ENCODE results near the gene AOAH. TPM values are rescaled to one million over a fixed set of nuclear protein-coding genes. Genes with fewer than 3 reads are reported as not detected.

The AOAH gene
- total and polyA plus RNA-seq, 9 of the 15 experiments (the other 6 are each of a cell fraction or from before 2014, with no cell fraction given), result not detected

DNA sequence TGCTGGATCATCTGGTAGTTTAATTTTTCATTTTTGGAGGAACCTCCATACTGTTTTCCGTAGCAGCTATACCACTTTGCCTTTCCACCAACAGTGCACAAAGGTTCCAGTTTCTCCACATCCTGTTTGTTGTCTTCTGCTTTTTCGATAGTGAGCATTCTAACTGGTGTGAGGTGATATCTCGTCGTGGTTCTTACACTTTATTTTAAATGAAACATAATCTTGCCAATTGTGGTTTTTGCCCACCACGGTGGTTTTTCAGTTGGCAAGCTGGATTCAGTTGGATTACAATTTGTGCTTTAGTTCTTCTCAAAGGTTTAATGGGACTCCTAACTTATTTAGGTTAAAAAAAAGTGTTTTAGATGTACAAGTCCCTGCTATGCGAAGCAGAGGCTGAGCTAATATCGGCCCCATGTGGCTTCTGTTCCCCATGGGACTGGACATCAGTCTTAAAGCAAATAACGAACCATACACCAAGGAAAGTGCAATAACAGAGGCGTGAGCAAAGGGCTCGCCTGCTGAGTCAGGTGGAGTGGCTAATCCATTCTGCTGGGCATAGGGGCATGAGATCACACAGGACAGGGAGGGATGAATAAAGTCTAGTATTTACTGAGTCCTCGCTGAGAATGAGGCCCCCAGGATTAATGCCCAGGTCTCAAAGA, 153.6 kb downstream of the AOAH start:
- no TSS peak for BruUV-seq (replicated peaks)

GRCh38 chr7:36568452-36568849, 155.8 kb downstream of the AOAH start:
- ChIA-PET CTCF (ENCODE audit: low intra/inter-chr PET ratio) (no interaction called here), POLR2A (interaction anchor here (0.6 to 0.9 kb wide), 2 partner anchors 176 to 247 kb away, joined by 3 read pairs; no protein-coding TSS in a partner anchor)
- H3K9me3 ChIP-seq (replicated peaks; ENCODE audit: control insufficient read depth, insufficient read depth, low read depth, low read length), result no peaks in the 10 kb centered on the region
- no peak for ATAC-seq
- H4K20me1 ChIP-seq (replicated peaks; ENCODE audit: control insufficient read depth, insufficient read depth, low read length), result no peaks in the 10 kb centered on the region
- H3K9ac ChIP-seq (ENCODE audit: insufficient read depth in 1 of 2, low read depth in 2 of 2, low read length in 2 of 2), result no peak overlapping the region
- no peaks in the 10 kb centered on the region for H3K9me1 ChIP-seq (ENCODE audit: control insufficient read depth, insufficient read depth, low read length)
- no TSS peak for BruUV-seq (replicated peaks)
- no peak overlapping the region for H3K27ac ChIP-seq (ENCODE audit: extremely low read depth, low read depth, low read length)
- WGBS (ENCODE audit: insufficient coverage, low coverage, missing lambda C conversion rate), result 0% methylated on average over 1 of the region's 1 CpG
- no peaks in the 10 kb centered on the region for H3K36me3 ChIP-seq (ENCODE audit: control insufficient read depth, insufficient read depth, low read length)
- no peak for DNase-seq (ENCODE audit: extremely low read depth in 1 of 4, low spot score in 3 of 4)
- no peak overlapping the region for H3K4me3 ChIP-seq
- no peaks in the 10 kb centered on the region for H3K79me2 ChIP-seq (ENCODE audit: control insufficient read depth, insufficient read depth, low read length)
- no peaks in the 10 kb centered on the region for H3K4me1 ChIP-seq (replicated peaks in 1 of 2; ENCODE audit: control insufficient read depth in 2 of 2, insufficient read depth in 2 of 2, low read length in 2 of 2)
- H3K27me3 ChIP-seq (ENCODE audit: control insufficient read depth in 2 of 2, insufficient read depth in 2 of 2, low read length in 2 of 2), result peaks cover 6 to 19% of the 10 kb centered on the region in 2 experiments; a peak in 3 of 5 replicates
- in situ Hi-C loops (cut with MboI), result no loop called here
- intact Hi-C loops (cut with micrococcal nuclease), result no loop called here
- no peak for FAIRE-seq
- no peak overlapping the region for H2AFZ ChIP-seq (ENCODE audit: low read depth, low read length)
- H3K4me2 ChIP-seq (ENCODE audit: insufficient read depth, low read length), result no peak overlapping the region
- TF ChIP-seq ZNF175 (CRISPR knock-in tag; IDR thresholded peaks at IDR 0.05; ENCODE audit: low read depth), result no peak
- TF ChIP-seq TOE1 (IDR thresholded peaks at IDR 0.05; ENCODE audit: borderline replicate concordance), result no peak
- TF ChIP-seq TOE1 (CRISPR knock-in tag; IDR thresholded peaks at IDR 0.05; ENCODE audit: borderline replicate concordance, low read depth), result no peak
- no peak for TF ChIP-seq CXXC5 (CRISPR knock-in tag; IDR thresholded peaks at IDR 0.05)
- TF ChIP-seq JUND (IDR thresholded peaks at IDR 0.05; ENCODE audit: borderline replicate concordance, low read depth, low read length), result no peak
- no peak for TF ChIP-seq JUND (tag; IDR thresholded peaks at IDR 0.05; ENCODE audit: borderline replicate concordance, low read depth, low read length)
- no peak for TF ChIP-seq FOXA3 (CRISPR knock-in tag; conservative IDR thresholded peaks at IDR 0.05 in 1 of 2, IDR thresholded peaks at IDR 0.05 in 1 of 2)
- TF ChIP-seq EWSR1 (IDR thresholded peaks at IDR 0.05; ENCODE audit: borderline replicate concordance, low read depth, partially characterized antibody), result no peak
- TF ChIP-seq NEUROD1 (IDR thresholded peaks at IDR 0.05; ENCODE audit: borderline replicate concordance, low read depth, low read length, partially characterized antibody), result no peak
- TF ChIP-seq, protein P1, sequence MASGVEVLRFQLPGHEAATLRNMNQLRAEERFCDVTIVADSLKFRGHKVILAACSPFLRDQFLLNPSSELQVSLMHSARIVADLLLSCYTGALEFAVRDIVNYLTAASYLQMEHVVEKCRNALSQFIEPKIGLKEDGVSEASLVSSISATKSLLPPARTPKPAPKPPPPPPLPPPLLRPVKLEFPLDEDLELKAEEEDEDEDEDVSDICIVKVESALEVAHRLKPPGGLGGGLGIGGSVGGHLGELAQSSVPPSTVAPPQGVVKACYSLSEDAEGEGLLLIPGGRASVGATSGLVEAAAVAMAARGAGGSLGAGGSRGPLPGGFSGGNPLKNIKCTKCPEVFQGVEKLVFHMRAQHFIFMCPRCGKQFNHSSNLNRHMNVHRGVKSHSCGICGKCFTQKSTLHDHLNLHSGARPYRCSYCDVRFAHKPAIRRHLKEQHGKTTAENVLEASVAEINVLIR (CRISPR knock-in tag; IDR thresholded peaks at IDR 0.05), result no peak
- TF ChIP-seq GABPB1 (CRISPR knock-in tag; IDR thresholded peaks at IDR 0.05), result no peak
- no peak for TF ChIP-seq BRD4 (IDR thresholded peaks at IDR 0.05)
- TF ChIP-seq MAX (CRISPR knock-in tag; IDR thresholded peaks at IDR 0.05), result no peak
- no peak for TF ChIP-seq ZNF586 (CRISPR knock-in tag; conservative IDR thresholded peaks at IDR 0.05)

More for the DNA sequence above, 153.6 kb downstream of the AOAH start:
- in situ Hi-C loops (cut with MboI), result no loop called here
- ChIA-PET CTCF (ENCODE audit: low intra/inter-chr PET ratio) (no interaction called here), POLR2A (interaction anchor here (0.6 to 1.0 kb wide), 3 partner anchors 27 to 111 kb away, joined by 3 read pairs; no protein-coding TSS in a partner anchor)
- ATAC-seq (no peak), FAIRE-seq (no peak), DNase-seq (ENCODE audit: extremely low read depth in 1 of 4, low spot score in 3 of 4) (no peak)
- Histone ChIP-seq H3K36me3 (ENCODE audit: control insufficient read depth, insufficient read depth, low read length) (no peaks in the 10 kb centered on the region), H3K79me2 (ENCODE audit: control insufficient read depth, insufficient read depth, low read length) (no peaks in the 10 kb centered on the region), H2AFZ (ENCODE audit: low read depth, low read length) (no peak overlapping the region), H3K4me3 (no peak overlapping the region), H3K27ac (ENCODE audit: extremely low read depth, low read depth, low read length) (no peak overlapping the region), H3K27me3 (ENCODE audit: control insufficient read depth in 2 of 2, insufficient read depth in 2 of 2, low read length in 2 of 2) (peaks cover 5 to 19% of the 10 kb centered on the region in 2 experiments; a peak in 4 of 5 replicates), H3K4me2 (ENCODE audit: insufficient read depth, low read length) (no peak overlapping the region), H3K9me3 (replicated peaks; ENCODE audit: control insufficient read depth, insufficient read depth, low read depth, low read length) (no peaks in the 10 kb centered on the region), H3K9me1 (ENCODE audit: control insufficient read depth, insufficient read depth, low read length) (no peaks in the 10 kb centered on the region), H3K9ac (ENCODE audit: insufficient read depth in 1 of 2, low read depth in 2 of 2, low read length in 2 of 2) (no peak overlapping the region), H4K20me1 (replicated peaks; ENCODE audit: control insufficient read depth, insufficient read depth, low read length) (no peaks in the 10 kb centered on the region), H3K4me1 (replicated peaks in 1 of 2; ENCODE audit: control insufficient read depth in 2 of 2, insufficient read depth in 2 of 2, low read length in 2 of 2) (no peaks in the 10 kb centered on the region)
- intact Hi-C loops (cut with micrococcal nuclease), result no loop called here
- TF ChIP-seq SMAD2 (IDR thresholded peaks at IDR 0.05; ENCODE audit: low read depth, low read length), result no peak
- 1% methylated on average over 11 of the region's 11 CpGs for WGBS (ENCODE audit: insufficient coverage, low coverage, missing lambda C conversion rate)
